GM12801 (cell line): Measurements from ENCODE around the gene RNASE8.
A peak's percentile ranks its signal among the peaks of the same experiment; 100 is the strongest.

Experiments used
- TF ChIP-seq, protein P1 (sequence below): IDR thresholded peaks from one replicate; pipeline ENCODE4 v1.5.1; 2011; ENCODE audit warnings: control low read depth; ENCODE audit not compliant: insufficient read length; ENCODE audit errors: extremely low read depth

Gene RNASE8

DNA sequence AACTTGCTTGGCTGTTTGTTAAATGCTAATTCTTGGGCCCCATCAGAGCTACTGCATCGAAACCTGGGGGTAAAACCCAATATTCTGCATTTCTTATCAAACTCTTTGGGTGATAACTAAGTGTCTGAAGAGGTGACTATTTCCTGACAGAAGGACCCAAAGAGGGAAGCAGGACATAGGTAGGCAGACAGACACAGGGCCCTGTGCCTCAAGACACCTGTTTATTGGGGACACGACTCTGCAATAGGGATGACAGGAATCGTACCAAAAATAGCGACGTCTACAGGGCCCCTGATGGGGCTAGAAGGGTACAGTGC is 32.2 kb downstream of the RNASE8 start:
- TF ChIP-seq, protein P1, sequence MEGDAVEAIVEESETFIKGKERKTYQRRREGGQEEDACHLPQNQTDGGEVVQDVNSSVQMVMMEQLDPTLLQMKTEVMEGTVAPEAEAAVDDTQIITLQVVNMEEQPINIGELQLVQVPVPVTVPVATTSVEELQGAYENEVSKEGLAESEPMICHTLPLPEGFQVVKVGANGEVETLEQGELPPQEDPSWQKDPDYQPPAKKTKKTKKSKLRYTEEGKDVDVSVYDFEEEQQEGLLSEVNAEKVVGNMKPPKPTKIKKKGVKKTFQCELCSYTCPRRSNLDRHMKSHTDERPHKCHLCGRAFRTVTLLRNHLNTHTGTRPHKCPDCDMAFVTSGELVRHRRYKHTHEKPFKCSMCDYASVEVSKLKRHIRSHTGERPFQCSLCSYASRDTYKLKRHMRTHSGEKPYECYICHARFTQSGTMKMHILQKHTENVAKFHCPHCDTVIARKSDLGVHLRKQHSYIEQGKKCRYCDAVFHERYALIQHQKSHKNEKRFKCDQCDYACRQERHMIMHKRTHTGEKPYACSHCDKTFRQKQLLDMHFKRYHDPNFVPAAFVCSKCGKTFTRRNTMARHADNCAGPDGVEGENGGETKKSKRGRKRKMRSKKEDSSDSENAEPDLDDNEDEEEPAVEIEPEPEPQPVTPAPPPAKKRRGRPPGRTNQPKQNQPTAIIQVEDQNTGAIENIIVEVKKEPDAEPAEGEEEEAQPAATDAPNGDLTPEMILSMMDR = no peak

- TF ChIP-seq, protein P1 = no peak
These were observed 32.7 kb downstream of the RNASE8 start for GRCh38 chr14:21090194-21090939.

GRCh38 chr14:21090940-21091663 is 33.5 kb downstream of the RNASE8 start:
- TF ChIP-seq, protein P1 = no peak

DNA sequence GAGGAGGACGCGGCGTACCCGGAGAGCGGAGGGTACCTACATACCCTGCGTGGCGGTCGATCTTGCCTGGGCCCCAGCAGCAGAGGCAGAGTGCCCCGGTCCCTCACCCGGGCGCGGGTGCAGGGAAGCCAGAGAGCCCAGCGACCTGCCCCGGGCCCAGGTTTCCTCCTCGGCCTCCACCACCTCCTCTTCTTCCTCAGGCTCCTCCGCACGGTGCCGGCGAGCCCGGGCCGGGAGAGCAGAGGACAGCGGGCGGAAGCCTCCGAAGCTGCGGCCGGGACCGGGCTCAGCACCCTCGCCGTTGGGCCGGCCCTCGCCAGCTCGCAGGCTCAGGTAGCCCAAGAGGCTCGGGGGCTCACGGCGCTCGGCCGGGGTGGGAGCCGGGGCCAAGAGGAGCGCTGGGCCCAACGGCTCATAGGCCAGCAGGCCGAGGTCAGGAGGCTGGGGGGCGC is 34.2 kb downstream of the RNASE8 start:
- TF ChIP-seq, protein P1 = no peak

DNA sequence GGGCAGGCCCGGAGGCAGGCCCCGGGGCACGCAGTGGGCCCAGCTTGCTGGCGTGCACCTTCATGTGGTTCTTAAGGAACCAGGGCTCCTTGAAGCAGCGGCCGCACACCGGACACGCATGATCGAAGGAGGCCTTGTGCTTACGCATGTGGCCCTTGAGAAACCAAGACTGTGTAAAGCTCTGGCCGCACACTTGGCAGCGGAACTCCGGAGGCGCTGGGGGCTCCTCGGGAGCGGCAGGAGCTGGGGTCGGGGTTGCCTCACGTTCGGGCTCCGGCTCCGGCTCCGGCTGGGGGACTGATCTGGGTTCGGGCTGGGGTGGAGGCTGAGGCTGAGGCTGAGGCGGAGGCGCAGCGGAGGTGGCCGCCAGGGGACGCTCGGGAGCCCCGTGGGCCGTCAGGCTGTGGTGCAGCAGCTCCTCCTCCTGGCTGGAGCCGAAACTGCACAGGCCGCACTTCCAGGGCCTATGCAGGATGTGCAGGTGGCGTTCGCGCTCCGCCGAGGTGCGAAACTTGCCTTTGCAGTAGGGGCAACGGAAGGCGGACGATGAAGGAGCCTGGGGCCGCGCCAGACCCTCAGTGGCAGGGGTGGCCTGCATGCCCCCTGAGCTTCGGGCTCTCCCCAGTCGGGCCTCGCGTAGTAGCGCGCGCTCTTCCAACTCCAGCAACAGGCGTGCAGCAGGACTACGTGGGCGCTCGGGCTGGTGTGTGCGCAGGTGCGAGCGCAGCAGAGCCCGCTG is 34.8 kb downstream of the RNASE8 start:
- TF ChIP-seq, protein P1 = peak; percentile 99

- TF ChIP-seq, protein P1 = no peak
These were observed 35.4 kb downstream of the RNASE8 start for GRCh38 chr14:21093018-21093417.
